ENCODE measurements around the gene PSME2.

Gene PSME2

GRCh38 chr14:24132976-24133375, 13.4 kb downstream of the PSME2 start:
- DNase-seq, result no peak

- peak; percentile 94 for DNase-seq
Measured at GRCh38 chr14:24132061-24132685, 14.2 kb downstream of the PSME2 start.

GRCh38 chr14:24131549-24131966, 14.9 kb downstream of the PSME2 start:
- DNase-seq, result no peak

GRCh38 chr14:24130717-24131548, 15.5 kb downstream of the PSME2 start:
- DNase-seq, result no peak

- DNase-seq, result no peak
Measured at GRCh38 chr14:24130380-24130716, 16.1 kb downstream of the PSME2 start, which contains the start of gene FITM1. Gene FITM1 (plus strand): TSS chr14:24130659. CDS start chr14:24131564, 905 bp downstream.

- DNase-seq, result no peak
Measured at GRCh38 chr14:24129410-24129998, 16.9 kb downstream of the PSME2 start.

GRCh38 chr14:24127673-24128072, 18.7 kb downstream of the PSME2 start:
- DNase-seq, result no peak

- DNase-seq, result no peak
Measured at GRCh38 chr14:24126939-24127338, 19.5 kb downstream of the PSME2 start.

GRCh38 chr14:24123424-24124417, 22.7 kb downstream of the PSME2 start:
- no peak for DNase-seq

- no peak for DNase-seq
Measured at GRCh38 chr14:24122898-24123297, 23.5 kb downstream of the PSME2 start.

GRCh38 chr14:24122416-24122815, 24.0 kb downstream of the PSME2 start:
- DNase-seq, result no peak

GRCh38 chr14:24121210-24121609, 25.2 kb downstream of the PSME2 start:
- DNase-seq, result no peak

- no peak for DNase-seq
Measured at GRCh38 chr14:24119691-24120090, 26.7 kb downstream of the PSME2 start.

- no peak for DNase-seq
Measured at GRCh38 chr14:24117179-24117578, 29.2 kb downstream of the PSME2 start.

GRCh38 chr14:24116128-24116814, 30.1 kb downstream of the PSME2 start:
- no peak for DNase-seq

GRCh38 chr14:24115422-24116127, 30.8 kb downstream of the PSME2 start:
- peak; percentile 46 for DNase-seq

GRCh38 chr14:24114532-24115421, 31.6 kb downstream of the PSME2 start, which contains the start of the genes DCAF11 and NRL:
Gene DCAF11 (plus strand): TSS chr14:24114777. CDS start chr14:24115595, 818 bp downstream.
Gene NRL (minus strand): TSS chr14:24114949. CDS start chr14:24082848, 32,101 bp downstream.
- DNase-seq, result peak; percentile 100

GRCh38 chr14:24113801-24114531, 32.4 kb downstream of the PSME2 start:
- peak; percentile 92 for DNase-seq

- no peak for DNase-seq
Measured at GRCh38 chr14:24113379-24113800, 33.0 kb downstream of the PSME2 start.

Data from NCI-H69 (cell line).